Lower leg skin (tissue), 3 donors: ENCODE measurements around the gene BBLN.

Experiments used
- POLR2A ChIP-seq, 2 donors: fragments of 450-650 bp; IDR thresholded peaks; one replicate each; pipeline ENCODE4 v1.6.1; 2016 to 2017; ENCODE audit warnings: antibody characterized with exemption in 2 of 2, mild to moderate bottlenecking in 1 of 2, moderate library complexity in 1 of 2
- TF ChIP-seq, protein P1 (sequence below), 3 donors: fragments of 450-650 bp; IDR thresholded peaks; one replicate each; pipeline ENCODE4 v1.5.1; 2016; ENCODE audit warnings: antibody characterized with exemption in 3 of 3, mild to moderate bottlenecking in 3 of 3, moderate library complexity in 2 of 3

DNA sequence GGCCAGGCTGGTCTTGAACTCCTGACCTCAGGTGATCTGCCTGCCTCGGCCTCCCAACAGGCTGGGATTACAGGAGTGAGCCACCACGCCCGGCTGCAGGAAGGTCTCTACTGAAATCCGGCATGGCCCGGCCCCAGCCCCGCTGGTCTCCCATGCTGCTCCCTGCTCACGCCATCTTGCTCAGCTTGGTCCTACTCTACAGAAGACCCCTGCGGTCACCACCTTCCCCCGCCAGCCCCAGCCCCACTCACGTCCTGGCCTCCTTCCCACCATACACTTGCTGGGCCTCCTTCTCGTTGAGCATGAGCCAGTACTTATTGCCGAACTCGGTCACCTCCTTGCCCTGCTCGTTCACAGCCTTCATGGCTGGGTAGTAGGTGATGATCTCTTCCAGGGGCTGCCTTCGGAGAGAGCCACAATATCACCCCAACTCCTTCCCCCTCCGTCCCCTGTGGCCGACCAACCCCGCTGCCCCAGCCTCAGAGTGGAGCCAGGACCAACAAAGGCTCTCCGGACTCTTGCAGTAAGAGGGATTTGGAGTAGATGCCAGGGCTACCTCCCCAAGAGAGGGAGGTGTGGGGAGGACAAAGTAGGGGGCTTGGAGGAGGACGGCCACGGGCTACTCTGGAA is 36.5 kb upstream of the BBLN start:
- TF ChIP-seq, protein P1, sequence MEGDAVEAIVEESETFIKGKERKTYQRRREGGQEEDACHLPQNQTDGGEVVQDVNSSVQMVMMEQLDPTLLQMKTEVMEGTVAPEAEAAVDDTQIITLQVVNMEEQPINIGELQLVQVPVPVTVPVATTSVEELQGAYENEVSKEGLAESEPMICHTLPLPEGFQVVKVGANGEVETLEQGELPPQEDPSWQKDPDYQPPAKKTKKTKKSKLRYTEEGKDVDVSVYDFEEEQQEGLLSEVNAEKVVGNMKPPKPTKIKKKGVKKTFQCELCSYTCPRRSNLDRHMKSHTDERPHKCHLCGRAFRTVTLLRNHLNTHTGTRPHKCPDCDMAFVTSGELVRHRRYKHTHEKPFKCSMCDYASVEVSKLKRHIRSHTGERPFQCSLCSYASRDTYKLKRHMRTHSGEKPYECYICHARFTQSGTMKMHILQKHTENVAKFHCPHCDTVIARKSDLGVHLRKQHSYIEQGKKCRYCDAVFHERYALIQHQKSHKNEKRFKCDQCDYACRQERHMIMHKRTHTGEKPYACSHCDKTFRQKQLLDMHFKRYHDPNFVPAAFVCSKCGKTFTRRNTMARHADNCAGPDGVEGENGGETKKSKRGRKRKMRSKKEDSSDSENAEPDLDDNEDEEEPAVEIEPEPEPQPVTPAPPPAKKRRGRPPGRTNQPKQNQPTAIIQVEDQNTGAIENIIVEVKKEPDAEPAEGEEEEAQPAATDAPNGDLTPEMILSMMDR (IDR thresholded peaks at IDR 0.05), result no peak
- TF ChIP-seq POLR2A (IDR thresholded peaks at IDR 0.05), result no peak
